Left ventricle myocardium inferior (tissue), 1 donor: ENCODE results near the gene MS4A2. TPM values are rescaled to one million over a fixed set of nuclear protein-coding genes. Genes with fewer than 3 reads are reported as not detected.

ENCODE experiments used
- DNase-seq: peaks from one replicate; pipeline ENCODE4 v3.0.0-alpha.2; 2020
- H3K27ac ChIP-seq: fragments of 200-600 bp; replicated peaks from 2 replicates; pipeline ENCODE4 v1.8.0; 2021
- H3K27me3 ChIP-seq: fragments of 200-600 bp; 2 replicates; pipeline ENCODE4 v1.8.0; 2021; ENCODE audit warnings: low read depth
- H3K36me3 ChIP-seq: fragments of 200-600 bp; 2 replicates; pipeline ENCODE4 v1.8.0; 2021
- H3K4me1 ChIP-seq: fragments of 200-600 bp; 2 replicates; pipeline ENCODE4 v1.8.0; 2021
- H3K4me3 ChIP-seq: fragments of 200-600 bp; 2 replicates; pipeline ENCODE4 v1.8.0; 2021; ENCODE audit warnings: mild to moderate bottlenecking, moderate library complexity
- H3K9me3 ChIP-seq: fragments of 200-600 bp; replicated peaks from 2 replicates; pipeline ENCODE4 v1.8.0; 2021
- intact Hi-C: fragments of 100-400 bp; cut with micrococcal nuclease; formaldehyde crosslinking; loops from one replicate; pipeline ENCODE4 v1.11.0; 2022
- total RNA-seq: library from RNA; stranded (reverse); fragmentation: NEBNext Ultra II Directional; extraction: Animal tissue kit (Norgen Biotek cat#: 25700); gene quantifications from one replicate; pipeline ENCODE4 v1.2.1, GENCODE V29; 2021
- TF ChIP-seq, protein P1 (sequence below): fragments of 200-600 bp; IDR thresholded peaks from 2 replicates; pipeline ENCODE4 v1.8.0; 2021; ENCODE audit warnings: antibody characterized with exemption, mild to moderate bottlenecking, borderline replicate concordance
- donor health status: DM: no; HTN: yes; CAD: no; lungs with severe emphysema.

The MS4A2 gene
- total RNA-seq, 1 donor from 2014 or later: 0.41 TPM

DNA sequence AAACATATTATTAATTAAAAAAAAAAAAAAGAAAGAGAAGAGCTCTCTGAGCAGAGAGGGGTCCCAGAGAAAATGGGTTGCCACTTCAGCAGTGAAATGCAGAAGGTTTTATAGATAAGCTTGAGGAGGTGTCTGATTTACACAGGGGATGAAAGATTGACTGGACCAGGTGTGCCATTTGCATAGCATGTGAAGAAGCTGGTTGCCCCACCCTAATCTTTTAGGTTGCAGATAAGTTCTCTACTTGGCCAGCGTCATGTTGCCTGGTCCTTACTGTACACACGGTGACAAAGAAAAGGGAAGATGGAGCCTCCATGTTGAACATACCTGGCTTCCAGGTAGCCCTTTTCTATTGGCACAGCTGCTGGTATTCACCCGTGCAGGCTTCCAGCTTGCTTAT is 41.4 kb downstream of the MS4A2 start:
- no peaks in the 10 kb centered on the region for H3K4me1 ChIP-seq
- no peaks in the 10 kb centered on the region for H3K27me3 ChIP-seq
- DNase-seq: no peak
- TF ChIP-seq, protein P1, sequence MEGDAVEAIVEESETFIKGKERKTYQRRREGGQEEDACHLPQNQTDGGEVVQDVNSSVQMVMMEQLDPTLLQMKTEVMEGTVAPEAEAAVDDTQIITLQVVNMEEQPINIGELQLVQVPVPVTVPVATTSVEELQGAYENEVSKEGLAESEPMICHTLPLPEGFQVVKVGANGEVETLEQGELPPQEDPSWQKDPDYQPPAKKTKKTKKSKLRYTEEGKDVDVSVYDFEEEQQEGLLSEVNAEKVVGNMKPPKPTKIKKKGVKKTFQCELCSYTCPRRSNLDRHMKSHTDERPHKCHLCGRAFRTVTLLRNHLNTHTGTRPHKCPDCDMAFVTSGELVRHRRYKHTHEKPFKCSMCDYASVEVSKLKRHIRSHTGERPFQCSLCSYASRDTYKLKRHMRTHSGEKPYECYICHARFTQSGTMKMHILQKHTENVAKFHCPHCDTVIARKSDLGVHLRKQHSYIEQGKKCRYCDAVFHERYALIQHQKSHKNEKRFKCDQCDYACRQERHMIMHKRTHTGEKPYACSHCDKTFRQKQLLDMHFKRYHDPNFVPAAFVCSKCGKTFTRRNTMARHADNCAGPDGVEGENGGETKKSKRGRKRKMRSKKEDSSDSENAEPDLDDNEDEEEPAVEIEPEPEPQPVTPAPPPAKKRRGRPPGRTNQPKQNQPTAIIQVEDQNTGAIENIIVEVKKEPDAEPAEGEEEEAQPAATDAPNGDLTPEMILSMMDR: no peak
- H3K36me3 ChIP-seq: no peaks in the 10 kb centered on the region
- no peaks in the 10 kb centered on the region for H3K9me3 ChIP-seq
- H3K4me3 ChIP-seq: no peak overlapping the region
- no peak overlapping the region for H3K27ac ChIP-seq
- intact Hi-C loops: no loop called here

- TF ChIP-seq, protein P1: peak; percentile 59
- no peak overlapping the region for H3K27ac ChIP-seq
These were observed 42.0 kb downstream of the MS4A2 start for GRCh38 chr11:60130496-60130895.

GRCh38 chr11:60131912-60132311 is 43.4 kb downstream of the MS4A2 start:
- no peak overlapping the region for H3K4me3 ChIP-seq

More at GRCh38 chr11:60130496-60130895, 42.0 kb downstream of the MS4A2 start:
- Histone ChIP-seq H3K27me3 (no peaks in the 10 kb centered on the region), H3K4me3 (no peak overlapping the region), H3K9me3 (no peaks in the 10 kb centered on the region), H3K36me3 (no peaks in the 10 kb centered on the region), H3K4me1 (no peaks in the 10 kb centered on the region)
- no peak for DNase-seq
- intact Hi-C loops: no loop called here

GRCh38 chr11:60133917-60134316 is 45.5 kb downstream of the MS4A2 start:
- peaks cover 20% of the 10 kb centered on the region for H3K9me3 ChIP-seq
- no peaks in the 10 kb centered on the region for H3K4me1 ChIP-seq
- no peak overlapping the region for H3K4me3 ChIP-seq
- intact Hi-C loops: no loop called here
- no peak overlapping the region for H3K27ac ChIP-seq
- H3K36me3 ChIP-seq: no peaks in the 10 kb centered on the region
- DNase-seq: no peak
- no peaks in the 10 kb centered on the region for H3K27me3 ChIP-seq
- TF ChIP-seq, protein P1: no peak

More at GRCh38 chr11:60131912-60132311, 43.4 kb downstream of the MS4A2 start:
- TF ChIP-seq, protein P1: no peak
- no peak for DNase-seq
- Histone ChIP-seq H3K27me3 (no peaks in the 10 kb centered on the region), H3K4me1 (no peaks in the 10 kb centered on the region), H3K27ac (no peak overlapping the region), H3K9me3 (peaks cover 11% of the 10 kb centered on the region), H3K36me3 (no peaks in the 10 kb centered on the region)
- intact Hi-C loops: no loop called here

- intact Hi-C loops: no loop called here
- H3K27me3 ChIP-seq: no peaks in the 10 kb centered on the region
- no peak overlapping the region for H3K4me3 ChIP-seq
- no peaks in the 10 kb centered on the region for H3K4me1 ChIP-seq
- no peaks in the 10 kb centered on the region for H3K9me3 ChIP-seq
- TF ChIP-seq, protein P1: no peak
- no peak for DNase-seq
- H3K36me3 ChIP-seq: no peaks in the 10 kb centered on the region
- H3K27ac ChIP-seq: no peak overlapping the region
These were observed 55.3 kb downstream of the MS4A2 start for GRCh38 chr11:60143768-60144167.

- Histone ChIP-seq H3K4me3 (no peak overlapping the region), H3K4me1 (no peaks in the 10 kb centered on the region), H3K9me3 (peaks cover 8% of the 10 kb centered on the region), H3K36me3 (no peaks in the 10 kb centered on the region), H3K27ac (no peak overlapping the region), H3K27me3 (no peaks in the 10 kb centered on the region)
- intact Hi-C loops: no loop called here
- DNase-seq: no peak
- TF ChIP-seq, protein P1: no peak
These were observed 57.2 kb downstream of the MS4A2 start for GRCh38 chr11:60145677-60146076.
